22Rv1 (cell line): Measurements from ENCODE around the gene FER.

Experiments
- CTCF ChIP-seq: fragments of 450-650 bp; IDR thresholded peaks from 2 replicates; pipeline ENCODE4 v1.5.1; 2017; ENCODE audit warnings: mild to moderate bottlenecking
- ZFX ChIP-seq: fragments of 450-650 bp; IDR thresholded peaks from 2 replicates; pipeline ENCODE4 v1.6.1; 2017; ENCODE audit warnings: antibody characterized with exemption, borderline replicate concordance

- TF ChIP-seq CTCF: no peak
- TF ChIP-seq ZFX: no peak
Observed at GRCh38 chr5:108797396-108797795, 49.7 kb downstream of the FER start.
